Stimulated activated CD8-positive, alpha-beta memory T cell treated with anti-CD3 and anti-CD28 coated beads, Interleukin-4, amount 100 ng/mL, for 1 hour (primary cell): Measurements from ENCODE around the gene TRPM8.
"Not testable (repeated sequence)": the region's sequence is repeated elsewhere in the genome, so short reads cannot be mapped to it uniquely, and the experiment has no call there.

Experiments used
- DNase-seq, 2 donors: peaks; one replicate each; pipeline ENCODE4 v3.0.0-alpha.2; 2020; ENCODE audit warnings: low read depth in 2 of 2, low spot score in 1 of 2

Gene TRPM8

DNA sequence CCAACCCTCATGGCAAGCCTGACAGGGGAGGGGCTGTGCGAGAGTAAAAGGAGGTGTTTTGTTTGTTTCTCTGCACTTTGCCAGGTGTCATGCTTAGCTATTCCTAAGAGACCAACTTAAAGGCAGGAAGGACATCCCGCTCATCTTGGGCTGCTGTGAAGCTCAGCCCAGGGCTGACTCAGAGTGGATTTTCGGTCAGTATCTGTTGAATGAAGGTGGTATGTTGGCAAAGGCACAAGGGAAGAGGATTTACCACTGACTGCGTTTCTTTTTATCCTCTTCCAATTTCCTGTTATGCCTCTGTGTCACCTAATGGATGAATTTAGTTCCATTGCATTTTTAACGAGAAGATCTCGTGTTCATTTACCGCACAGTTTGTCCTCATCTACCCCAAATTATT is 18.9 kb downstream of the TRPM8 start:
- DNase-seq, result no peak

DNA sequence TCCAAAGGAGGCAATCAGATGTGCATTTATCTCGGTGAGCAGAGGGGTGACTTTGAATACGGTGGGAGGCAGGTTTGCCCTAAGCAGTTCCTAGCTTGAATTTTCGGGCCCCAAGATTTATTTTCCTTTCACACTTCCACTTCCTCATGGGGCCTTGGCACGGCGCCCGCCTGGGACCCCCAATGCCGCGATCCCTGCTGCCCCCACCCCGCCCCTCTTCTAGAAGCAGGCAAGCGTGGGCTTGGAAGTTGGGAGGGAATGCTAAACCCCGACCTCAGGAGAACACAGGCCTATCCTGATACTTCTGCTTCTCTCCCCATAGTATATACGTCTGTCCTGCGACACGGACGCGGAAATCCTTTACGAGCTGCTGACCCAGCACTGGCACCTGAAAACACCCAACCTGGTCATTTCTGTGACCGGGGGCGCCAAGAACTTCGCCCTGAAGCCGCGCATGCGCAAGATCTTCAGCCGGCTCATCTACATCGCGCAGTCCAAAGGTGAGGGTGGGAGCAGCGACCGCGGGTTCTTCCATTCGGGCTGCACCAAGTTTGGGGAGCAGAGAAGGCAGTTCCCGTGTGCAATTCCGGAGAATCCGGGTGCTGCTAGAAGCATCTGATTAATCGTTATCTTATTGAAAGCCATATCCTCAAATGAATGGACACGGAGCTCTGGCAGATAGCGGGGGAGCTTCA is 21.6 kb downstream of the TRPM8 start:
- no peak for DNase-seq

DNA sequence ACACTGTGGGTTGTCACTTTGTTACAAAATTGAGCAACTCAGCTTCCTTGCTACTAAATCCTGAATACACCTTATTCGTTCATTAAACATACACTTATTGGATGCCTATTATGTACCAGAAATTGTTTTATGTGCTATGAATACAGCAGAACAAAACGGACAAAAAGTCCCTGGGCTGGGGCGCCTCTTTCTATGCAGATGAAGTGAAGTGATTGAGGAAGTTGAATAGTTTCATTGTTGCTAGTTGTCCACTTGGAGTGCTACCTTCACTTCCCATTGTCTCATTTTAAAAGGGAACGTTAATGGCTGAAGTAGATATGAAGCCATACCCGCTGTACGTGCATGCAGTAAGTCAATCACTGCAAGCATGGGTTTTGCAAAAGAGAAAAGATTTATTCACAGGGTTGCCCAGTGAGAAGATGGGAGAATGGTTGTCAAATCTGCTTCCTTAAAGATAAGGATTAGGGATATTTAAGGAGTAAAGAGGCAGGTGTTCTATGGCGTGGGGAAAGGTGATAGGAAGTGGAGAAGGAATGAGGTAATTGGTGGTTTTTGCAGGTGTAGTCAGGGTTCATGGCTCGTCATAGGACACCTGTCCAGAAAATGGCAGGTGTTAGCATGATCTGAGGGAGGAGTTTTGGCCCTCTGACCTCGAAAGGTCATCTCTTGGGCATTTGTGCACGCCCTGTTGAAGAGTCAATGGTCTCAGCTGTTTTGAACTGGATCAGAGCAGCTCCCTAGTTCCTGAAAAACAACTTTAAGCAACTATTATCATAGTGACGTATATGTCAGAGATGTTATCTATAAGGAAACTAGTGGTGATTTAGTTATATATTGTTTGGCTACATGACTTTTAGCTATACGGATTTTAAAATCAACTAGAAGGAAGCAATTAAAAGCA is 23.5 kb downstream of the TRPM8 start:
- DNase-seq, result no peak

DNA sequence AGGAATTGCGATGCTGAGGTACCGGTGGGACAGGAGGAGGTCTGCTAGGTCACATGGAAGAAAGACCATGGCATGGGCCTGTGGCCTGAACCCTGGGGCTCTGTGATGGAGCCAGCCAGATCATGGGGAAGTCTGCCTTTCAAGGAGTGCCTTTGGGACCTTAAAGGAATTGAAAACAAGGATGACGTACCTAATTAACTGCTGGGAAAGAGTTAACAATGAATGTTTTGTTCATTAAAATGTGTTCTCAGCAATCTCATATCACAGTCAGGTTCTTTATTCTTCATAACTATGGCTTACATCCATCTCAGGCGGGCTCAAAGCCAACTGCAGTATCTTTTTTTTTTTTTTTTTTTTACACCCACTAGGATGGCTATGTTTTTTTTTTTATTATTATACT is 25.6 kb downstream of the TRPM8 start:
- no peak for DNase-seq

DNA sequence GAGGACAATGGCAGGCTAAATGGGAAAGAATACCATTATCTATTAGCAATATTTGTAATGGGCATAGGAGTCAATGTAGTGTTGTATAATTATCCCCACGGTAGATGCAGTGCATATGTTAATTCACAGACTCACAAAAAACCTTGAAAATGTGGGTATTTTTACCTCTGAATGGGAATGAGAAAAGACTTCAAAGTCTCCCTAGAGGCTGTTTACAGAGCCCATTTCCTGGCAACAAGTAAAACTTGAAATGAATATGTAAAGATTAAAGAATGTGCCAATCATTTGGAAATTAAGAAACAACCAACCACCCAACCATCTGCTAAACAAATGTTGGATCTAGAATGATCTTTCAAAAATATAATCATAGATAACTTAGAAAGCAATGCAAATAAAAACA is 27.1 kb downstream of the TRPM8 start:
- no peak for DNase-seq

DNA sequence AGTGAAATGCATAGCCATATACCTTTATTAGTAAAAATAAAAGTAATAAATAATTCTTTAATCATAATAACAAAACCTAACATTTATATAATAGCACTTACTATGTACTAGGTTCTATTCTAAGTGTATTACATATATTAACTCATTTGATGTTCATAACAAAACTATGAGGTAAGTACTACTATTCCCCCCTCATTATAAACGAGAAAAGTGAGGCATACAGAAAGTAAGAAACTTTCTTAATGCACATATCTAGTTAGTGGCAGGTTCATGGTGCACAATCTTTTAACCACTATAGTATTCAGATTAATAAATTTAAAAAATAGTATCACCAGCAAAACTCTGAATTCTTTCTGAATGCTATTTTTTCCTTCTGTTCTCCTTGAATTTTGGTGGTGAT is 27.5 kb downstream of the TRPM8 start:
- DNase-seq, result no peak

DNA sequence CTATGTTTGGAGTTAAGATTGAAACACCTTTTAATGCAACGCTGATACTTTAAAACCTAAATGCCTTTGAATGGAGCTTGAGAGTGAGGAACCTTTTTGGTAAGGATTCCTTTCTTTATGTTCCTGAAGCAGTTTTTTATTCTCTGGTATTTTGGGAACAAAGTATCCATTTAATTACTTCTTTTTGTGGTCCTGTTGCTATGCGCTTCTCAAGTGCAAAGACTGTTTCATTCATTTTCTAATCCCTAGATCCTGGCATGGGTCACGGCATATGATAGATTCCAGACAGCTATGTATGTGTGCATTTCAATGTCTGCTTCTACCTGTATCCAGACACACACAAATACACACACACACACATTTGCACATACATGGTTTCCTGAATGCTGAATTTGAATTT is 28.0 kb downstream of the TRPM8 start:
- no peak for DNase-seq

DNA sequence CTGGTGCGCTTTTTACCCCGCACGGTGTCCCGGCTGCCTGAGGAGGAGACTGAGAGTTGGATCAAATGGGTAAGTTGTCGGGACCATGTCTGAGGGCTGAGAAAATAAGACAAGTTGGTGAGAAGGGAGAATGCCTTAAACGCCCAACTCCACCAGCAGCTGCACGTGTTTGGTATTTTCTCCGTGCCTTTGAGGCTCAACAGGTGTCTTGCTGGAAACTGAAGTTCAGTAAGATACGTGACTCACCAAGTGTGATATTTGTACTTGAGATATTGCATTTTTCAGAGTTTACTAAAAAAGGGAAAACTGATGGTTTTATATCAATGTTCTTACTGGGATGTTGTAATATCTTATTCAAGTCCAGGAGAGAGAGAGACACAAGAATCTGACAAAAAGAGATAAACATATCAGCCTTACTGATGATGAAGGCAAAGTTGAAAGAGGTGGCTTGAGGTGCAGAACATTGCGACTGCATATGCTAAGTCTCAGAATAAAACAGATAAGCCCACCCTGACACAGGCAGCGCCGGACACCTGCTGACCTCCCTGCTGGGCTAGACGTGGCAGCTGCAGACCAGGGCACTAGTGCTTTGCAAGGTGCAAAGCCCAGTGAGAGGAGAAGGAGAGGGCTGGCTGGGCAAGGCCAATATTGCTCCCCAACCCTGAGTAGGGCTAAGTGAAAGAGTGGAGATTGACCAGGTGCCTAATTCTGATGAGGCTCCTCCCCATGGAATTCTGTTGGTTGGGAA is 33.1 kb downstream of the TRPM8 start:
- no peak for DNase-seq

DNA sequence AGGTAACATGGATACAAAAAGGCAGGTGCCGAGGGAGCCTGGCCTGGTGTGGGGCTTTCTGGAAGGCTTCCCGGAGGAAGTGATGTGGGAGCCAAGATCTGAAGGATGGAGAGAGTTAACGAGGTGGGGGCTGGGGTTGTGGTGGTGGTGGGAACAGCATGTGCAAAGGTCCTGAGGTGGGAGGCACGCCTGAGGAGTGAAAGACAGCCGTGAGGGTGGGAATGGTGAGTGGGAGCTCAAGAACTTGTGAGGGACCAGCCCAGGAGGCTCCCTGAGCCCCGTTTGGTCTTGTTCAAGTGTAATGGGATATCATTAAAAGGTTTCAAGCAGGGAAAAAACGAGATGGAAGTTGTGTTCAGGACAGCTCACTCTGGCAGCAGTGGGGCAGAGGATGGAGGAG is 35.2 kb downstream of the TRPM8 start:
- DNase-seq, result no peak

DNA sequence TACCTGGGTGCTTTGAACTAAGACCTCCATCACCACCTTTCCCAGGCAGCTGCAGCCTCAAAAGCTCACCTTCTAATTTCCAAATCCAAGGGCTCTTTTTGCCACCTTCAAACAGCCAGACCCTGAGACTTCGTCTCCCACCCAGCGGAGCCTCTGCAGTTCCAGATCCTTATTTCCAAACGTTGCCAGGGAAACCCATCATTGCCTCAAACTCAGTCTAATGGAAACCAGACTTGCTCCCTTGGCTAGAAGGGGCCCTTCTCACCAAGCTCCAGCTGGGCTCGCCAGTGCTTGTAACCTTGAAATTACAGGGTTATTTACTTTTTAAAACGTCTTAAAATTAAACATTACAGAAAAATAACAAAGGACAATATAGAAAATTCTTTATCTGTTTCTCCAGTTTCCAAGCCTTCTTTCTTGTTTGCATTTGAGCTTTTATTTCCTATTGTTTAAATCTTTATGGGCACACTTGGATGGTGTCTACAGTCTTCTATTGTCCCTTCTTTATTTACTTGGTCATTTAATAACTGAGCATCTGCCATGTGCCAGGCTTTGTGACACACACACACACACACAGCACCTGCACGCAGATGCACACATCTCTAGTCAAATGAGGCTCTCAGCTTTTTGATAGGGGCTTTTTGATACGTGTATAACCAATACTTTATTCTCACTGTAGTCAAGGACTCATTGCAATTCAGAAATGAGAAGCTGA is 36.1 kb downstream of the TRPM8 start:
- no peak for DNase-seq

DNA sequence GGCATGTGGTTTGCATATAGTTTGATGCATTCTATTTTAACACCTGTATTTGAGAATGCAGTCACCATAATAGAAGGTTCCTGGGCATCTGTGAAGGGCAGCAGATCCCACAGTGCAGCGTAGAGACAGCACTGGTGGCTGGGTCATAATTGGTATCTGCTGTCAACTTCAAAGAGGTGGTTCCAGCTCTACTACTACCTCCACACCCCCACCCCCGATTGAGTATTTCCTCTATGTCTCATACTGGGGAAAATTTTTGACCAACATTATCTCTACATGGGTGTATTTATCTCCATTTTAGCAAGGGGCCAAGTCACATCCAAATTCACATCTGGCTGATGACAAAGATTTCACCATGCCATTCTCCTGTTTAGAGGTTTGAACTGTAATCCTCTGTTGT is 43.0 kb downstream of the TRPM8 start:
- no peak for DNase-seq

DNA sequence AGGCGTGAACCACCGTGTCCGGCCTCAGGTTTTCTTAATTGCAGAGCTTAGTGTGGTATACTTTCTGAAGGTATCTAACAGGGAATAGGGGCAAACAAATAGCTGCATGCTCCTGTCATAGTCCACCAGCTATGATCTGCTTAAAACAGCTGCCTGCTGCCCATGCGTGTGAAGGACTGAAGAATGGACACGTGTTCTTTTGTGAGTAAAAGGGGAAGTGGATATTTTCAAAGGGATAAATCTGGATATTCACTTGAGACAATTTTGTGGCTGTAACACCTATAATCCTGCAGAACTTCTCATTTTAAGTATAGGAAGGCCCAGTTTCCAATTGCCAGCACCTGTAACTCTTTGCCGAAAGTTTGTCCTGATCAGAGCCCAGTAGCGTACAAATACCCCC is 44.7 kb downstream of the TRPM8 start:
- no peak for DNase-seq

DNA sequence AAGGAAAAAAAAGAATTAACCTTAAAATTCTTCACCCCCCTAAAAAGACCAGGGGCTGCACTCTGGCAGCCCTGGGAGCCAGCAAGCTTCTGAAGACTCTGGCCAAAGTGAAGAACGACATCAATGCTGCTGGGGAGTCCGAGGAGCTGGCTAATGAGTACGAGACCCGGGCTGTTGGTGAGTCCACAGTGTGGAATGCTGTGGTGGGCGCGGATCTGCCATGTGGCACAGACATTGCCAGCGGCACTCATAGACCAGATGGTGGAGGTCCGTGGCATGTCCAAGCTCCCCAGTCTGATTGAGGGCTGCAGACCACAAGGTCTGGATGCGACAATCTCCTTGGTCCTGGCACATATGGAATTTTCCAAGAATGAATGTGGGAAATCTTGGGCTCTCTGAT is 47.4 kb downstream of the TRPM8 start:
- DNase-seq, result no peak

DNA sequence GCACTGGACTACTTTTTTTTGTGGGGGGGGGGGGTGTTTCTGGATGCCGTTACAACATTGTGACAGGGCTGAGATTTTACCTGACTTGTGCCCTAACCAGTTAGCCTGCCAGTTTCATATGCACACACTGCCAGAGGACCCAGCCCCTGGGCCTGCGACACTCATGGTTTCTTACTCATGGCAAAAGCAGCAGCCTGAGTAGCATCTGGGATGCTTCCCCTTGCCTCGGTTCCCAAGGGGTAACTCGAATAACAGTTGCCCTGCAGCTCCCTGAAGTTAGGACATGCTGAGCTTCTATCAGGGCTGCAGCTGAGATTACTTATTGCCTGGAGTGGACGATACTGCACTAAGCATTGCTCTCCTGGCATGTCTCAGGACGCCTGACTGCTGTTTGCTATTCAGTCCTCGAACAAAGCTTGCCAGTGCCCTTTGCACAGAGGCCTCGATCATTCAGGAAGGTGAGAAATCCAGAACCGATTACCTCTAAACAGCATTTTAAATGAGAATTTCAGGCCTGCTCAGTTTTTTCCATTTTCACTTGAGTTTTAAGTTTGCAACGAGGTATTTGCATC is 47.9 kb downstream of the TRPM8 start:
- no peak for DNase-seq

DNA sequence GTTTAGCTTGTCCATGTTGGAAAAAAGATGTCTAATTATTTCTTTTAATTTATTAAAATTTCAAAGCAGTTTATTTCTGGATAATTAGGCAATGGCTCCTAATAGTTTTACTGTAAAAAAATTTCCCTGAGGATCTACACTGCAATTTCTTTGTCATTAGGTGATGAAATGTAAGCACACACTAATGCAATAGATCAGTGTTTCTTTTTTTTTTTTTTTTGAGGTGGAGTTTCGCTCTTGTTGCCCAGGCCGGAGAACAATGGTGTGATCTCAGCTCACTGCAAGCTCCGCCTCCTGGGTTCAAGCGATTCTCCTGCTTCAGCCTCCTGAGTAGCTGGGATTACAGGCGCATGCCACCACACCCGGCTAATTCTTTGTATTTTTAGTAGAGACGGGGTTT is 48.5 kb downstream of the TRPM8 start:
- DNase-seq, result not testable (repeated sequence)

DNA sequence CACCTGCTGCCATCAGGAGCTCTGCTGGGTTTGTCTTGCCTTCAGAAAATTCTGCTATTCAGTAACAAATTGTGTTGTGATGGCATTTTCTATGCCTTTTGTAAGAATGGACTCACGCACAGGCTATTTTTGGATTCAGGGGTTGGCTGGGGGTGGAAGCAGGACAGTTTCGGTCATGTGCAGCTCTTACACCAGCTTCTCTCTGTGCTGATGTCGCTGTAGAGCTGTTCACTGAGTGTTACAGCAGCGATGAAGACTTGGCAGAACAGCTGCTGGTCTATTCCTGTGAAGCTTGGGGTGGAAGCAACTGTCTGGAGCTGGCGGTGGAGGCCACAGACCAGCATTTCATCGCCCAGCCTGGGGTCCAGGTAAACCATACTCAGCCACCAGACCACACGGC is 49.2 kb downstream of the TRPM8 start:
- DNase-seq, result no peak

DNA sequence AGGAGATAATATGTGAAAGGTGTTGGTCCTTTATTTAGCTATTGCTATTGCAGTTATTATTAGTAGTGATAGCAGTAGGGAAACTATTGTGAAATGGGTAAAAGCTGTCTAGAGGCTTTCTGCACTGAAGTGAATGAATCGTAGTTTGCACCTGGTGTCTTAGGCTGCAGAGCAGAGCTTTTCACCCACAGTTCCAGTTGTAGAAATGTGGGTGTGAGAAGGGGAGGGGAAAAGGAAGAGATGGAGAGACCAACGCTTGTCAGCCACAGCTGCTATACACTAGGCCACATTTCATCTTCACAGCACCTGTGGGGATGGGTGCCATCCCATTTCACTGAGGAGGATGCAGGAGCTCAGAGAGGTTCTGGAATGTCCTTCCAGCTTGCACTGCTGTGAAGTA is 50.0 kb downstream of the TRPM8 start:
- DNase-seq, result no peak

DNA sequence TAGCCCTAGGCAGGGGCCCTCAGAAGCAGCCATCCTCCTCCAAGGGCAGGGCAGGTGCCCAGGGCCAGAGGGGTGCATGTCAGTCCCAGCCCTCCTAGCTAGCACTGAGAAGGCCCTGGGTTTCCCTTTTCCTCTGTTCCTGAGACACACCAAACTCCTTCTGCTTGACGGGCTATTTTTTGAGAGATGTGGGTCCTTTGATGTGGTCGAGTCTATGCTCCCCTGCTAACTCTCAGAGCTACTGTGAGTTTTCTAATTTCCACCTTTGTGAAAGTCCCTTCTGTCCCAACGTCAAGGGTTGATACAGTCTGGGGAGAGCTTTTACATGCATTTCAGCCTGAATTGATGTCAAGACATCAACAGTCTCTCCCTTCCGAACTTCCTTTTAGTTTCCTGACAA is 51.4 kb downstream of the TRPM8 start:
- no peak for DNase-seq

DNA sequence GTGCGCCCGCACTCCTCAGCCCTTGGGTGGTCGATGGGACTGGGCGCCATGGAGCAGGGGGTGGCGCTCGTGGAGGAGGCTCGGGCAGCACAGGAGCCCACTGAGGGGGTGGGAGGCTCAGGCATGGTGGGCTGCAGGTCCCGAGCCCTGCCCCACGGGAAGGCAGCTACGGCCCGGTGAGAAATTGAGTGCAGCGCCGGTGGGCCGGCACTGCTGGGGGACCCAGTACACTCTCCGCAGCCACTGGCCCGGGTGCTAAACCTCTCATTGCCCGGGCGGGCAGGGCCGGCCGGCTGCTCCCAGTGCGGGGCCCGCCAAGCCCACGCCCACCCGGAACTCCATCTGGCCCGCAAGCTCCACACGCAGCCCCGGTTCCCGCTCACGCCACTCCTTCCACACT is 55.3 kb downstream of the TRPM8 start:
- DNase-seq, result not testable (repeated sequence)

DNA sequence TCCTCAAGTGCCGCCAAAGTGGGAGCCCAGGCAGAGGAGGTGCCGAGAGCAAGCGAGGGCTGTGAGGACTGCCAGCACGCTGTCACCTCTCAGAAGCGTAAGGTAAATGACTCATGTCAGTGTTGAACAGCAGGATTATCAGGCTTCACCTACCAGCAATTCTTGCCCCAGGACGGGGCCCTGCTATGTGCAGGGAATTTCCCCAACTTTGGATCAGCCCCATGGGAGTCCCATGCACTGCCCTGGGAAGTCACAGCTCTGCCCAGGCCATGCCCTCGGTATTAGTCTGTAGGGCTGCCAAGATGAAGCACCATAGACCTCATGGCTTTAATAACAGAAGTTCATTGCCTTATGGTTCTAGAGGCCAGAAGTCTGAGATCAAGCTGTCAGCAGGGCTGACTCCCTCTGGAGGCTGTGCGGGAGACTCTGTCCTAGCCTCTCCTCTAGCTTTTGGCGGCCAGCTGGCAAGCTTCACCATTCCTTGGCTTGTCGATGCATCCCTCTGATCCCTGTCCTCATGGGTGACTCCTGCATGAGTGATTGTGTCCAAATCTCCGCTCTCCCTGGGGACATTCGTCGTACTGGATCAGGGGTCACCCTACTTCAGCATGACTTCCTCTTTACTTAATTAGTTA is 55.9 kb downstream of the TRPM8 start:
- DNase-seq, result no peak

DNA sequence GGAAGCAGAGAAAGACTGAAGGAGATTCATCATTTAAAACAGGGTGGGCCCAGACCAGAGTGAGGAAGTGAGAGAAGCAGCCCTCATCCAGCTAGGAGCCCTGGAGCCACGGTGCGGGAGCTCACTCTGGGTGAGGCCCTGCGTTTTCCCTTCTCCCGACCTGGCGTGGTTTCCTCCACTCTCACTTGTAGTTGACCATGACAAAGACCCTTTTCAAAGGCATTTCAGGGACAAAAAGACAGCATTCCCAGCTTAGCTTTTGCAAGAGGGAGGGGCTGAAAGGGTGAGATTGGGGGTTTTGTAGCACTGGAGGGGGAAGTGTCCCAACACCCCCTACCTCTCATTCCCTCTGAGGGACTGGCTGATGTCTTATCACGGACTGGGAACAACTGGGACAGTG is 56.6 kb downstream of the TRPM8 start:
- DNase-seq, result no peak
